HG03442 (cell line): ENCODE data around the gene UBL3.
A peak's percentile ranks its signal among the peaks of the same experiment; 100 is the strongest.

Source experiments
- ATAC-seq: cut with Tn5 transposase; IDR thresholded peaks from one replicate; pipeline ENCODE4 v1.9.1; 2021; ENCODE audit warnings: mild to moderate bottlenecking, moderate library complexity; ENCODE audit not compliant: unreplicated experiment

Gene UBL3

GRCh38 chr13:29858231-29858630 lies 7.8 kb upstream of the UBL3 start:
- no peak for ATAC-seq

- no peak for ATAC-seq
These were observed 6.7 kb upstream of the UBL3 start for GRCh38 chr13:29857085-29857484.

- ATAC-seq, result no peak
These were observed 6.0 kb upstream of the UBL3 start for GRCh38 chr13:29856426-29856825.

DNA sequence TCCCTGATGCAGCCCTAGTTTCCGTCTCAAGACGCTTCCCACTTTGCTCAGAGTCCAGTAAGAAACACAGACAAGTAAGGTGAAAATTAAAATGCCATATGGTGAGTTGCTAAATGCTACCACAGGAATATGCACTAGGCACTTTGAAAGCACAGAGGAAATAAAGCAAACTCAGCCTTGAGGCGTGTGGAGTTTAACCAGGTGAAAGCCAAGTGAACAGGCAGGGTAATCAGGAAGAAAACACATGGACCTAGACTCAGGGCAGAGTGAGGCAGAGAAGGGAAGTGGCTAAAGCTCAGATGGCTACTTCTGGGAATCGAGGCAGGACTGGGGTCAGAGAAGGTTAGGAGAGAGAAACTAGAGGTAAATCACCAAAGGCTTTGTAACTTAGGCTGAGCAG lies 5.4 kb upstream of the UBL3 start:
- ATAC-seq, result no peak

GRCh38 chr13:29855009-29855408 lies 4.6 kb upstream of the UBL3 start:
- no peak for ATAC-seq

GRCh38 chr13:29853131-29853530 lies 2.7 kb upstream of the UBL3 start:
- ATAC-seq, result no peak

DNA sequence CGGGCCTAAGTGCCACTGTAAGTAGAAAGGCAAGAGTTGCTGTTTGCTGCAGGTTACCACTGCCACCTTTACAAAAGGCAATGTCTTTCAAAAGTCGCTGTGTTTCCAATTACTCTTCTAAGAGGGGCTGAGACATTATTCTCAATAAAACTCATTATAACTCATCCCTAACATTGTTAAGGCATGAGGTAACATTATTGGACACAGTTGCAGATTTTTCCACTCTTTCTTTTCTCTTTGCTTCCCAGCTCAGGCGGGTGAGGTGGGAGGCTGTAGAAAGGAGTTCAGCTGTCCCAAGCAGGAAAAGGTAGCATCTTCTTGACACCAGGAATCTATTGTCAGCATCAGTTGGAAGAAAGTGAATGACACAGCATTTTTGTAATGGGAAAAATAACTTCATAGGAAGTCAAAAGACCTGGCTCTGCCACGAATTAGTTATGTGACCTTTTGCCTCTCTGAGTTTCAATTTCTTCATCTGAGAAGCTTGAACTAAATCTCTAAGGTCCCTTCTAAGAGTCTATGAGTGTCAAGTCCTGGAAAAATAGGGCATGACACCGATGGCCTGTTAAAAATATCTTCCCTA lies 2.1 kb upstream of the UBL3 start:
- no peak for ATAC-seq

- peak; percentile 31 for ATAC-seq
These were observed 645 bp downstream of the UBL3 start for GRCh38 chr13:29849731-29850212.

GRCh38 chr13:29849071-29849631 lies 1.3 kb downstream of the UBL3 start:
- no peak for ATAC-seq

DNA sequence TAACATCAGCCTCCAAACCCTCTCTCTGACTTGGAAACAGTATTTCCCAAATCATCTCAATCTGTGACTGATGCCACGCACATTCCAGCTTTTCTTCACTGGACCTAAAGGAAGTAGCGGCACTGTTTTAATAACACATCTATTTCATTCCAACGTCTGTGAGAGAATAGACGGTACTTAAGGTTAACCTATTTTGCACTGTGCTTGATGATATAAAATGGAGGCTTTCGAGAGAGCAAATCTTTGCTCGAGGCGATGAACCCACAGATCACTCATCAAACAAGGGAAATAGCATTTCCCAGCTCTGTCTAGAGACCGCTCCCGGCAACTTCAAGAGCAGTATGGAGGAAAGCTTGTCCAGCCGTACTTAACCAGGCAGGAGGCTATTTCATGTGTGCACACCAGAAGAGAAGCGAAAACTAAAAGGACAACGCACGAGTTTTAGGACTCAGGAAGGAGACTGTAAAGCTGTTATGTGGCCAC lies 2.9 kb downstream of the UBL3 start:
- no peak for ATAC-seq

GRCh38 chr13:29846475-29847256 lies 3.8 kb downstream of the UBL3 start:
- no peak for ATAC-seq

DNA sequence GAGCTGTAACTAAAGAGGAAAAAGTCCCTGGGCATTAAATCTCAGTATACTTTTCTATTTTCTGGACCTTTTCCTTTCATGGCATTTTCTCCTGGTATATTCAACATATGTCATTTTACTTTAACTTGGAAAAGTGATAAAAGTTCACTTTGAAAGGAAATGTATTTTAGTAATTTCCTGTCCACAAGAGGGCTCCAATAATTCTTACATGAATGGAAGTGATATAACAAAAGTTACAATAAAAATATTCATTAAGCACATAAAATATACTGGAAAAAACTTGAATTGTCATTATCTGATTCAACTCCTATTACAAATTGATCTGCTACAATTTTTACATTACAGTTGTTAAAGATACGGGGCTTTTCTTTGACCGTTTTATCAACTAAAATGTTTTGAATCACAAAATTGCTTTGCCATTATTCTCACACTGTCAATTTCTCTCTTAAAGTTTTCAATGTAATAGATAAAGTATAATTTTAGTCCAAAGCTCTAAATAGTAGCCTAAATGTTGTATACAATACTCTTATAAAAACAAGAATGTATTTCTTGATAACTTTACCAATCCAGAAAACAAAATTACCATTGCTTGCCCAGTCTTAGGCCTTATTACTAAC lies 4.9 kb downstream of the UBL3 start:
- no peak for ATAC-seq

DNA sequence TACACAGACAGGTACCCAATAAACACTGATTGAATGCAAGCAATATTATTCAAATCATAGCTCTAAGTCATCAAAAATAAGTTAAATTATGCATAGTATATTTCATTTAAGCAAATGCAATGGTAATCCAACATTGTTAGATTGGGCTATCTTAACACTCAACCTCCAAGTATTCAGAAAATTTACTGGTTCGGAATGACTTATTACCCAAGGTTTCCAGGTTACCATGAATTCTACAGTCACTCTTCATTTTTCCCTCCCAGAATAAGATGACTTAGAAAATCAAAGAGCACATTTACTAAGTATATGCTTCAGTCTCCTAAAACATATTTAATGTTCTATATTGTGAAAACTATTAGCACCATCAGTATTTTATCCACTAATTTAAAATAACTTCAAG lies 6.0 kb downstream of the UBL3 start:
- ATAC-seq, result no peak

DNA sequence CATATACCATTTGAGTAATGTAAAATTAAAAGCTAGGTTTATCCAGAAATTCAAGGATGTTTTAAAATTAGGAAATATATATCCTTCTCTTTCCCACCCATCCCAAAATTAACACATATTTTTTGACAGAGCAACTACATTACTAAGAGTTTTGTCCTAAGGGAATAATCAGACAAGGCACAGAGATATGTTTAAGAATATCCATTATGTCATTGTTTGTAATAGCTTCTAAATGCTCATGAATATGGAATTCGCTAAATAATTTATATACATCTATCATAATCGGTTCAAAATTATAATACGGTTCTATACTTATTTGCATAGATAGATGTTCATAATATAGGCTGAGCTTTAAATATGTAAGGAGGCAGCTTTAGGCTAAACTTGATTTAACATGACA lies 9.8 kb downstream of the UBL3 start:
- no peak for ATAC-seq

DNA sequence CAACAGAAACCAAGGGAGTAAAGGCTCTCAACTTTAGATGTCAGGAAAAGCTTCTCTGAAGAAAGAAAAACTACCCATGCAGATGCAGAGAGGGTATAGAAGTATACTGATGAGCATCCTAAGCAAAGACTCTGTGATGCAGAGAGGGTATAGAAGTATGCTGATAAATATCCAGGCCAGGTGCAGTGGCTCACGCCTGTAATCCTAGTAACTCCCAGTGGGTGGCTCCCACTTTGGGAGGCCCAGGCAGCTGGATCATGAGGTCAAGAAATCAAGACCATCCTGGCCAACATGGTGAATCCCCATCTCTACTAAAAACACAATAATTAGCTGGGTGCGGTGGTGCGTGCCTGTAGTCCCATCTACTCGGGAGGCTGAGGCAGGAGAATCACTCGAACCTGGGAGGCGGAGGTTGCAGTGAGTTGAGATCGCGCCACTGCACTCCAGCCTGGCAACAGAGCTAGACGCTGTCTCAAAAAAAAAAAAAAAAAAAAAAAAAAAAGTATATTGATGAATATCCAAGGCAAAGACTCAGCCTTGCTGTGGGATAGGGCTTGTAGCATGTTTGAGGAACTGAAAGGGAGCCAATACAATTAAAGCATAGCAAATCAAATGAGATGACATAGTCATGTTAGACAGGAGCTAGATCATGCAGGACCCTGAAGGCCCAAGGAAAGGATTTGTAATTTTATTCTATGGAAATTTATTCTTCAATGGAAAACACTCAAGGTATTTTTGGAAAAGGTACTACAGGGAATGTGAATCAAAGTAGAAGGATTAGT lies 14.9 kb downstream of the UBL3 start:
- ATAC-seq, result no peak

DNA sequence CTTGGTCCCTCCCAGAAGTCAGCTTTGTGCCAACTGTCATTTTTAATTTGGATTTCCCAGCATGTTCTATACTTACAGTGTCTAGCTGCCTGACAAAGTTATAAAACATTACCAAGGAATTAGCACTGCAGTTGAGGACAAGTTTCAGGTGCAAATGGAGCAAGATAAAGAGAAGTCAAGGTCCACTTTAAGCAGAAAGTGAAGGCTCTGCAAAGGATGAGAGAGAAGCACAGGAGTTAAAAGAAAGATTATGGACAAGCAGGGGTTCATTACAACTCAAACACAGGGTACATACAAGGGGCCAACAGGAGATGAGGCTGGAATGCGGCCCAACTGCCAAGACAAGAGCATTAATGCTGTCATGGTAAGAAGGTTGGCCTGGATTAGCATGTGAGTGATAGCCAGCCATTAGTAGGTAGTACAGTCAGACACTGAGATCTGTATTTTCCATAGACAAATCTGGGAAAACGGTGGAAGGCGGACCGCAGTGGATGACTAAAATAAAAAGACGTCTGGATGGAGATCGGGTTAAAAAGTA lies 17.6 kb downstream of the UBL3 start:
- no peak for ATAC-seq

DNA sequence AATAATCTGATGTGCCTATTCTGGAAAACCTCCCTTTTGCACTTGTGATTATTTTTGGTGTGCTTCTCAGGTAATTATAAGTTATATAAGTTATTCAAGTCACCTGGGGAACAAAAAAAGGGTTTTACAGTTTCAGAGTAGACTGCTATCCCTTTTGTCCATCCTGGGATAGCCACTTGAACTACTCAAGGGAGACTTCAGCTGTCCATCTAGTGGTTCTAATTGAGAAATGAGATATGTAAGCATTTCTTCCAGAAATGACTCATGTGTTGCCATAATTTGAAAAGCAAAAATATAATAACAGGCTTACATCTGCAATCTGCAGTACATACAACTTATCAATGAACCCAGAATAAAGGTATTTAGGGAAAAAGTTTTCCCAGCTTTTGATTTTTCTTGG lies 20.4 kb downstream of the UBL3 start:
- ATAC-seq, result no peak

GRCh38 chr13:29819143-29819542 lies 31.3 kb downstream of the UBL3 start:
- no peak for ATAC-seq

DNA sequence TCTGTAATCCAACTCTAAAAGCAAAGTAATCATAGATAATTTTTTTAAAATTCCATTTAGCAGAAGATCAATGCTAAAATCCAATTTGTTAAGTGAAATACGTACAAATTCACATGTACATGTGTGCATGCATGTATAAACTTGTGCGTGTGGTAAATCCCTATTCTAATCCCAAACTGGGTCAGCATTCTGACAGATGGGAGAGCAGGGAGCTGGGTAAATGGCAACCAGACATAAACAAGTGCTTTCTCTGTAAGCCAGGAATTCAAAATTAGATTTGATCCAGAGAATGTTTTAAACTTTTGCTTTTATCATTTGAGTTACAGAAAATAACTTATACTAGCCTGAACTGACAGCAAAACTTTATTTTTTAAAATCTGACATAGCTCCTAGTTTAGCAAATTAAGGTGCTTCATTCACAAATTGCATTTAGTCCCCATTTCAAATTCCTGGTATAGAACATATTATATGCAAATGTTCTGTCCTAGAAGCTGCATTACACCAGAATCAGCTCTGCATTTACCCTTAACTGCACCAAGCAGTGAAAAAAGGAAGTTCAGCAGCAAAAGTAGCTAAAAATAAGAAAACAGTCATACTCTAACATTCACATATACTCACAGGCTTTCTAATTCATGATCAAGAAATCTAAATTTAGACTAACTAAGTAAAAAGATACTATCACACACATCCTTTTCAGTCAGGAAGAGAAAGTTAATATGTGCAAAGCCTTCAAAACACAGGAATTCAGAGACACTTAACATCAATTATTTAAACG lies 32.6 kb downstream of the UBL3 start:
- peak; percentile 97 for ATAC-seq

GRCh38 chr13:29816715-29817114 lies 33.7 kb downstream of the UBL3 start:
- no peak for ATAC-seq
